H1 (cell line): ENCODE measurements around the gene CDKN1B. TPM values are rescaled to one million over a fixed set of nuclear protein-coding genes. Genes with fewer than 3 reads are reported as not detected.

Source experiments
- HDAC2 ChIP-seq, 2 experiments: fragments of 300-600 bp in 1 of 2; sonication (generic) in 1 of 2; IDR thresholded peaks; 2 replicates each; pipeline ENCODE4 v1.6.1; 2011 to 2012; ENCODE audit warnings: low read depth in 2 of 2, low read length in 2 of 2, mild to moderate bottlenecking in 2 of 2, moderate library complexity in 2 of 2, borderline replicate concordance in 1 of 2, inconsistent platforms in 1 of 2
- MAFK ChIP-seq: IDR thresholded peaks from 2 replicates; pipeline ENCODE4 v1.6.1; 2012; ENCODE audit warnings: low read depth, mild to moderate bottlenecking, improper control_type of control experiment, low read length
- RBBP5 ChIP-seq: IDR thresholded peaks from 2 replicates; pipeline ENCODE4 v1.7.1; 2012; ENCODE audit warnings: low read depth, mild to moderate bottlenecking, inconsistent platforms, low read length, moderate library complexity, borderline replicate concordance
- SIX5 ChIP-seq: IDR thresholded peaks from 2 replicates; pipeline ENCODE4 v1.6.1; 2011; ENCODE audit warnings: mild to moderate bottlenecking, low read depth, low read length
- SRF ChIP-seq: IDR thresholded peaks from 2 replicates; pipeline ENCODE4 v1.6.1; 2011; ENCODE audit warnings: mild to moderate bottlenecking, low read depth, low read length, moderate library complexity
- polyA plus RNA-seq, 7 experiments: library from polyadenylated mRNA; depleted of rRNA in 3 of 7; stranded (reverse) in 5 of 7; unstranded in 2 of 7; fragments of >200 nt in 5 of 7; fragments of 200-250 nt in 2 of 7; gene quantifications; 1 replicate in 5 of 7; 2 replicates in 1 of 7; 4 replicates in 1 of 7; pipeline versions ENCODE4 v1.2.1 to v1.2.3, GENCODE V29; 2011 to 2013; ENCODE audit warnings: missing spikeins in 2 of 7, mixed read lengths in 2 of 7
- total RNA-seq: library from RNA; stranded (reverse); fragmentation: NEBNext Ultra II Directional; extraction: Animal tissue kit (Norgen Biotek cat#: 25700); gene quantifications from 2 replicates; pipeline ENCODE4 v1.2.1, GENCODE V29; 2021

Gene CDKN1B
- total and polyA plus RNA-seq, 2 of the 8 experiments (the other 6 are each of a cell fraction or from before 2014, with no cell fraction given), result 6.5 to 27.2 TPM

GRCh38 chr12:12682284-12682683, 34.9 kb upstream of the CDKN1B start (continued):
- TF ChIP-seq SRF (no peak), MAFK (no peak), HDAC2 (IDR thresholded peaks at IDR 0.05; ENCODE audit: borderline replicate concordance in 1 of 2, low read depth in 2 of 2, low read length in 2 of 2) (no peak), SIX5 (no peak), RBBP5 (no peak)
